Lower lobe of right lung (tissue), 2 donors: ENCODE measurements around the gene PHACTR3. TPM values are rescaled to one million over a fixed set of nuclear protein-coding genes. Genes with fewer than 3 reads are reported as not detected.

Experiments
- ATAC-seq, 2 donors: fragments of 200-7000 bp; cut with Tn5 transposase; one replicate each; pipeline ENCODE4 v1.9.1; 2020 to 2022; ENCODE audit warnings: mild to moderate bottlenecking in 2 of 2, moderate library complexity in 2 of 2
- DNase-seq: peaks from one replicate; pipeline ENCODE4 v3.0.0-alpha.2; 2020
- H3K27ac ChIP-seq: fragments of 200-600 bp; one replicate; pipeline ENCODE4 v1.8.0; 2022
- H3K27me3 ChIP-seq: fragments of 200-600 bp; one replicate; pipeline ENCODE4 v1.8.0; 2022; ENCODE audit warnings: low read depth
- H3K36me3 ChIP-seq: fragments of 200-600 bp; one replicate; pipeline ENCODE4 v1.8.0; 2022; ENCODE audit warnings: mild to moderate bottlenecking
- H3K4me1 ChIP-seq: fragments of 200-600 bp; one replicate; pipeline ENCODE4 v1.8.0; 2022
- H3K4me3 ChIP-seq: fragments of 200-600 bp; one replicate; pipeline ENCODE4 v1.8.0; 2022; ENCODE audit warnings: mild to moderate bottlenecking
- H3K9me3 ChIP-seq: fragments of 200-600 bp; one replicate; pipeline ENCODE4 v1.8.0; 2022
- intact Hi-C: fragments of 100-400 bp; cut with DNase I; formaldehyde crosslinking; loops from one replicate; pipeline ENCODE4 v1.11.0; 2022
- total RNA-seq: library from RNA; stranded (reverse); fragmentation: NEBNext Ultra II Directional; extraction: Animal tissue kit (Norgen Biotek cat#: 25700); gene quantifications from one replicate; pipeline ENCODE4 v1.2.1, GENCODE V29; 2021
- TF ChIP-seq, protein P1 (sequence below): fragments of 200-600 bp; IDR thresholded peaks from one replicate; pipeline ENCODE4 v1.8.0; 2022; ENCODE audit warnings: antibody characterized with exemption, mild to moderate bottlenecking
- donor health status: DM: no; HTN: yes; CAD: no; lungs with severe emphysema.

Gene PHACTR3
- total RNA-seq, 1 donor from 2014 or later, result 9.0 TPM

- no peak overlapping the region for H3K4me3 ChIP-seq
- TF ChIP-seq, protein P1, sequence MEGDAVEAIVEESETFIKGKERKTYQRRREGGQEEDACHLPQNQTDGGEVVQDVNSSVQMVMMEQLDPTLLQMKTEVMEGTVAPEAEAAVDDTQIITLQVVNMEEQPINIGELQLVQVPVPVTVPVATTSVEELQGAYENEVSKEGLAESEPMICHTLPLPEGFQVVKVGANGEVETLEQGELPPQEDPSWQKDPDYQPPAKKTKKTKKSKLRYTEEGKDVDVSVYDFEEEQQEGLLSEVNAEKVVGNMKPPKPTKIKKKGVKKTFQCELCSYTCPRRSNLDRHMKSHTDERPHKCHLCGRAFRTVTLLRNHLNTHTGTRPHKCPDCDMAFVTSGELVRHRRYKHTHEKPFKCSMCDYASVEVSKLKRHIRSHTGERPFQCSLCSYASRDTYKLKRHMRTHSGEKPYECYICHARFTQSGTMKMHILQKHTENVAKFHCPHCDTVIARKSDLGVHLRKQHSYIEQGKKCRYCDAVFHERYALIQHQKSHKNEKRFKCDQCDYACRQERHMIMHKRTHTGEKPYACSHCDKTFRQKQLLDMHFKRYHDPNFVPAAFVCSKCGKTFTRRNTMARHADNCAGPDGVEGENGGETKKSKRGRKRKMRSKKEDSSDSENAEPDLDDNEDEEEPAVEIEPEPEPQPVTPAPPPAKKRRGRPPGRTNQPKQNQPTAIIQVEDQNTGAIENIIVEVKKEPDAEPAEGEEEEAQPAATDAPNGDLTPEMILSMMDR, result no peak
- H3K27ac ChIP-seq, result no peak overlapping the region
- ATAC-seq (no peak), DNase-seq (no peak)
- H3K4me1 ChIP-seq, result no peaks in the 10 kb centered on the region
- H3K36me3 ChIP-seq, result no peaks in the 10 kb centered on the region
- intact Hi-C loops, result no loop called here
- peaks cover 17% of the 10 kb centered on the region for H3K27me3 ChIP-seq
- H3K9me3 ChIP-seq, result no peaks in the 10 kb centered on the region
Observed at GRCh38 chr20:59620860-59621505, 16.6 kb downstream of the PHACTR3 start.

DNA sequence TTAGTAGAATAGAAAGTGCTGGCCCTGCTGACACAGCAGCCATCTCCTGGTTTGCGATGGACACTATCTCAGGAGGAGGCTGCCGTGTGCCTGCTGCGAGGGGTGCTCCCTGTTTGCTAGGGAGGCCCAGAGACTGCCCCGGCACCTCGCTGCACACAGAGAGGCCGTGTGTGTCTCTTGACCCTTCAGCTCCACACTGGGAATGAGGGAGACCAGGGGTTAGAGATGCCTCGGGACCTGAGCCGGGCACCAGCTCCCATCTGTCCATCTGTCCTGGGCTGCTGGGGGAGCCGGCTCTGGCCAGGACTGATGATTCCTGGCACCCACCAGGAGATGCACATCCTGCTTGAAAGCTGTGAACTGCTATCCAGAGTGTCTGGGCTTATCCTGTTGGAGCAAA, 18.2 kb downstream of the PHACTR3 start:
- H3K4me1 ChIP-seq, result no peaks in the 10 kb centered on the region
- H3K9me3 ChIP-seq, result no peaks in the 10 kb centered on the region
- H3K27ac ChIP-seq, result no peak overlapping the region
- TF ChIP-seq, protein P1, result no peak
- H3K36me3 ChIP-seq, result no peaks in the 10 kb centered on the region
- DNase-seq, result no peak
- no peak overlapping the region for H3K4me3 ChIP-seq
- H3K27me3 ChIP-seq, result peaks cover 17% of the 10 kb centered on the region
- intact Hi-C loops, result no loop called here
- no peak for ATAC-seq

DNA sequence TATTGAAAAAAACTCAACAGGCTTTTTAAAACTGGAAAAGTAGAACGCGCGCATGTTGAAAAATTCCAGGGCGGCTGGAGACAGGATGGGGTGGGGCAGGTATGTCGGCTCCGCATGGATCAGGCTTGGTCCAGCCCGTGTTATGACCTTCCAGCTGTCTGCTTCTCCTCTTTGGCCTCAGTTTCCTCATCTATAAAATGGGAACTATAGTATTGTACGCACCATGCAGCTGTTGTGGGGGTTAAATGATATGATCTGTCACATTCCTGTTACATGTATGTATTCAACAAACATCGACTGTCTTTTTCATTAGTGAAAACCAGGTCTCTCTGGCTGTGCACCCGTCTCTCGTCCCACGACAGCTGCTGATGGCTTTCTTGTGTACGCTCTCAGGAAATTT, 18.8 kb downstream of the PHACTR3 start:
- no peaks in the 10 kb centered on the region for H3K4me1 ChIP-seq
- H3K4me3 ChIP-seq, result no peak overlapping the region
- ATAC-seq, result no peak
- no peaks in the 10 kb centered on the region for H3K9me3 ChIP-seq
- intact Hi-C loops, result no loop called here
- no peak for DNase-seq
- TF ChIP-seq, protein P1, result no peak
- no peak overlapping the region for H3K27ac ChIP-seq
- H3K27me3 ChIP-seq, result peaks cover 16% of the 10 kb centered on the region
- no peaks in the 10 kb centered on the region for H3K36me3 ChIP-seq

GRCh38 chr20:59623583-59623982, 19.2 kb downstream of the PHACTR3 start:
- DNase-seq (no peak), ATAC-seq (no peak)
- intact Hi-C loops, result no loop called here
- TF ChIP-seq, protein P1, result no peak
- Histone ChIP-seq H3K27ac (no peak overlapping the region), H3K4me1 (no peaks in the 10 kb centered on the region), H3K9me3 (no peaks in the 10 kb centered on the region), H3K36me3 (no peaks in the 10 kb centered on the region), H3K4me3 (no peak overlapping the region), H3K27me3 (peaks cover 11% of the 10 kb centered on the region)

GRCh38 chr20:59624401-59624800, 20.1 kb downstream of the PHACTR3 start:
- intact Hi-C loops, result no loop called here
- no peaks in the 10 kb centered on the region for H3K9me3 ChIP-seq
- peaks cover 10% of the 10 kb centered on the region for H3K27me3 ChIP-seq
- H3K4me1 ChIP-seq, result no peaks in the 10 kb centered on the region
- TF ChIP-seq, protein P1, result no peak
- ATAC-seq (no peak), DNase-seq (no peak)
- no peak overlapping the region for H3K4me3 ChIP-seq
- no peak overlapping the region for H3K27ac ChIP-seq
- no peaks in the 10 kb centered on the region for H3K36me3 ChIP-seq
